ENCODE results near the gene INCENP.

Gene INCENP

GRCh38 chr11:62141111-62142042 lies 17.6 kb downstream of the INCENP start:
- no peak for DNase-seq

DNA sequence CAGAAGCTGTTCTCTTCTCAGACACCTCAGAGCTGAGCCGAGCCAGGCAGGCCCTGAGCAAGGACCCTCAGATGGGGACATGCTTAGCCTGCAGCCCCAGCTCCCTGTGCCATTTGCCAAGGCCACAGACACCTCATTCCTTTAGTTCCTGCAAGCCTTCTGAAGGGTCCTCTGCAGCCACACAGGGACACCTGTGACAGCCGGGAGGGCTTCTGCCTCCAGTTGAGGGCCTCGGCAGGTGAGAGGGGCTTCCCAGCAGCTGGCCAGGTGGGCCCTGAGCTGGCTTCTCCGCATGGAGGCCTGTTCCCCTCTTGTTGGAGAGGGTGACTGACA lies 18.2 kb downstream of the INCENP start:
- no peak for DNase-seq

DNA sequence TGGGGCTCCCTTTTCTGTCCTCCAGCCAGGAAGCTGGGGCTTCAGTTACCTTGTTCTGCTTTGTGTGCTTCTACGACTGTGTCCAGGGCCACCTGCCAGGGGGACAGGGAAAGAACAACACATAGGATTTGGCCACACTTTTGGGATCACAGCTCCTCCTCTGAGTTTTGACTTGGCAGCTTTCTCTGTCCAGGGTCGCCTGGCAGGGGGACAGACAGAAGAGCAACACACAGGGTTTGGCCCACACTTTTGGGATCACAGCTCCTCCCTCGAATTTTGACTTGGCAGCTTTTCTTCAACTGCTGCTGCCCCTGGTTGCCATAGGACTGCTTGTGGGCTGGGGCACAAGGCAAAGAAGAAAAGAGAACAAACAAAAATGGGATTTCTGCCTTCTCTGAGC lies 19.1 kb downstream of the INCENP start:
- DNase-seq: no peak

DNA sequence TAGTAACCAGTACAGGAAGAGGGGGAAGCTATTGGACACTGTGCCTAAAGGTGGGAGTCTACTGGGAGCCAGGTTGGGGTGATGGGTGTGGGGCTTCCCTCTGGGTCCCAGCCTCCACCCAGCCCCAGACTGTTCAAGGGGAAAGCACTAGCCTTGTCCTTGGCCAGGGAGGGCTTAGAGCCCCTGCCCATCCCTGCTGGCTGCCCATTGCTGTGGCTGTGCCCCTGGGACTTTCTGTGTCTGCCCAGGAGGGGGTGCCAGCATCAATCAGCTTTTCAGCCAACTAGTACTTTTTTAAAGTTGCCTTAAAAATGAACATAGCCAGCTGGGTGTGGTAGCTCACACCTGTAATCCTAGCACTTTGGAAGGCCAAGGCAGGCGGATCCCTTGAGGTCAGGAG lies 19.9 kb downstream of the INCENP start:
- no peak for DNase-seq

GRCh38 chr11:62144641-62145255 lies 20.9 kb downstream of the INCENP start:
- DNase-seq: no peak

- no peak for DNase-seq
Measured at GRCh38 chr11:62145261-62145871, 21.6 kb downstream of the INCENP start.

DNA sequence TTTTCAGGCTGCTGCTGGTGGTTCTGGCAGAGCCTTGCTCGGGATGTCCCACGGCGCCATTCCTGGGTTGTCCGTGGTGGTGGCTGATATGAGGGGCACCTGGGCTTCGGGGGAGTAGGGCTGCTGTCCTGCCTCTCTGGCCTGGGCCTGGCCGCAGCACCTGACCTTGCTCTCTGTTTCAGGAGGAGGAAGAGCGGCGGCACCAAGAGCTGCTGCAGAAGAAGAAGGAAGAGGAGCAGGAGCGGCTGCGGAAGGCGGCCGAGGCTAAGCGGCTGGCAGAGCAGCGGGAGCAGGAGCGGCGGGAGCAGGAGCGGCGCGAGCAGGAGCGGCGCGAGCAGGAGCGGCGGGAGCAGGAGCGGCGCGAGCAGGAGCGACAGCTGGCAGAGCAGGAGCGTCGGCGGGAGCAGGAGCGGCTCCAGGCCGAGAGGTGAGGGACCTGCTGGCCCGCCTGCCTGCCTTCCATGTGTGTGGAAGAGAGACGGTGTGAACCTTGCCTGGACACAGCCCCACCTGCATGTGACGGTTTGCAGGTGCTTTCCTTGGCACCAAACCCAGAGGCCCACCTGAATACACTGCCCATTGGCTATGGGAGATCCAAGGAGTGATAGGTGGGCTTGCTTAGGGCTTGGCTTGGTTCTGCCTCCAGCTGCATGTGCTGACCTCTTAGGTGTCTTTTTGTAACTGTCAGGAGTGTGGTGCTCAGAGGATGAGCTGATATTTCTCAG lies 22.8 kb downstream of the INCENP start:
- DNase-seq: no peak

DNA sequence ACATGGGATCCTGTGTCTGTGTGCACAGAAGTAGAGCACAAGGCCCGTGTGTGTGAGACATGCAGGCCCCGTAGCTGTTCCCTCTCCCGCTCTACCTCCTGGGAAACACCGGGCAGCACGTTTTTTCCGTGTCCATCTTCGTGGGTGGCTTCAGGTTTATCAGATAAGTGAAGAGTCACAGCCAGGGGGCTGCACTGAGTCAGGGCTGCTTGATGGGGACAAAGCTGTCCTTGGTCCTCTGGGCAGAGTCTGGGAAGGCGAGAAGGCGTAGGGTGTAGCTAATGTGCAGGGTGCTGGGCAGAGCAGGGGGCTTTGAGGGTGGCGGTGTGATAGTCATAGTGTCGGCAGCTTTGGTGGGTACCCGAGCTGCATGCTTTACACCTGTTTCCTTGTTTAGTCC lies 23.7 kb downstream of the INCENP start:
- no peak for DNase-seq

DNA sequence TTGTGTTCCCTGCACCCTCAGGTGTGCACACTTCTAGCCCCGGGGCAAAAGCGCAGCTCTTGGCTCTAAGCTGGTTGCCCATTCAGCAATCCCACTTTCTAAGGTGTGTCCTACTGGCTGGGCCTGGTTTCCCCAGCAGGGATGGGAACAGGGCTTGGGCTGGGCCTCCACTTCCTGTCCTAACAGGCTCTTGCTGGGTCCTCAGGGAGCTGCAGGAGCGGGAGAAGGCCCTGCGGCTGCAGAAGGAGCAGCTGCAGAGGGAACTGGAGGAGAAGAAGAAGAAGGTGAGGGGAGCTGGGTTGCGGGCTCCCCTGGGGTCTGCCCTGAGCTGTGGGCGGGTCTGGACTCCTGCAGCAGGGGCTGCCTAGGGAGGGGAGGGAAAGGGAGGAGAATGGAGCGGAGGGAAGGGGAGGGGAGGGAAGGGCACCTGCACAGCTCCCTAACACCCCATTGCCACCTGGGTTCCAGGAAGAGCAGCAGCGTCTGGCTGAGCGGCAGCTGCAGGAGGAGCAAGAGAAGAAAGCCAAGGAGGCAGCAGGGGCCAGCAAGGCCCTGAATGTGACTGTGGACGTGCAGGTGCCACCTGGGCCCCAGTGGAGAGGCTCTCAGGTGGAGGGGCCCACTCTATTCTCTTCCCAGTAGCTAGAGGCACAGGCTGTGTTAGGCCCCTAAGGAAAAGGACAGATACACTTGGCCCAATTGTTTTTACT lies 24.6 kb downstream of the INCENP start:
- DNase-seq: no peak

GRCh38 chr11:62149986-62150886 lies 26.4 kb downstream of the INCENP start:
- DNase-seq: no peak

DNA sequence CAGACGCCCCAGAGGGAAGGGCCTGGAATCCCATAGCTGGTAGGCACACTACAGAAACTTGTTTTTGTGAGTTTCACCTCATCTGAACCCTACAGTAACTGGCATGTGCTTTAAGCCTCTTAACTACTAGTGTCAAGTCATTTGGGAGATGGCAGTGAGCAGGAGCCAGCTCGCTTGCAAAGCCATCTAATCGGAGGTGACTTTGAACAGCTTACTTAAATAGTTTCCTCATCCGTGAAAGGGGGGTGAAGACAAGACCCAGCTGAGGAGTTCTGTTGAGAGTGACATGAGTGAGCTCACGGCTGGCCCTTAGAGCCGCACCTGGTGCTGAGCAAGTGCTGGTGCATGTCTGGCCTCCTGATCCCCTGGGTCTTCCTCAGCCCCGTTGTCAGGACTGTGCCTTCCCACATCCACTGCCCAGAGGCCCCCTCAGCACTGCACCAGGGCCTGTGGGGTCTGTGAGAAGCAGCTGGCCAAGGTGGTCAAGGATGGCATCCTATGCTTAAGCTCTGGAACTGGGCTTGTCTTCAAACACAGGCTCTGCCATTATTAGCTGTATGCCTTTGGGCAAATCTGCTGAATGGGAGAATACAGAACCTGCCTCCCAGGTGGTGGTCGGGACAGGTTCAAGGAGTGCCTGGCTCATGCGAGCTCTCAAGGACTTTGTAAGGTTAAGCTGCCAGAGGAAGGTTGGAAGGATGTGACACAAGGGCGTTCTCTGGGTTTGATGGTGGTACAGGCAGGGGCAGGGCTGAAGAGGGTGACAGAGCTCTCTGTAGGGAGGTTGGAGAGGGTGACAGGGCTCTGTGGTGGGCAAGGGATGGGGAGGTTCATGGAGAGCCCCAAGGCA lies 27.3 kb downstream of the INCENP start:
- DNase-seq: no peak

- no peak for DNase-seq
Measured at GRCh38 chr11:62151737-62152102, 27.9 kb downstream of the INCENP start.

GRCh38 chr11:62152245-62153086 lies 28.7 kb downstream of the INCENP start:
- DNase-seq: no peak

- DNase-seq: no peak
Measured at GRCh38 chr11:62153087-62153395, 29.2 kb downstream of the INCENP start.

GRCh38 chr11:62153617-62154016 lies 29.8 kb downstream of the INCENP start:
- no peak for DNase-seq

DNA sequence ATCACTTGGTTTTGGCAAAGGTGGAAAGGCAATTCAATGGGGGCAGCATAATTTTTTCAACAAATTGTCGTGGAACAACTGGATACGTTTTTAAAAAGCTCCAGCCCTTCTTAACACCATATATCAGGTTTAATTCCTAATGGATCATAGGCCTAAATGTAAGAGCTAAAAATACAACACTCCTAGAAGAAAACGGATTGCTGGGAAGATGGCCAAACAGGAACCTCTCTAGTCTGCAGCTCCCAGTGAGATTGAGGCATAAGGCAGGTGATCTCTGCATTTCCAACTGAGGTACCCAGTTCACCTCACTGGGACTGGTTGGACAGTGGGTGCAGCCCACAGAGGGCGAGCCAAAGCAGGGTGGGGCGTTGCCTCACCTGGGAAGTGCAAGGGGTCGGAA lies 33.8 kb downstream of the INCENP start:
- no peak for DNase-seq

GRCh38 chr11:62166371-62166770 lies 42.6 kb downstream of the INCENP start:
- no peak for DNase-seq

- no peak for DNase-seq
Measured at GRCh38 chr11:62169448-62169847, 45.6 kb downstream of the INCENP start.

DNA sequence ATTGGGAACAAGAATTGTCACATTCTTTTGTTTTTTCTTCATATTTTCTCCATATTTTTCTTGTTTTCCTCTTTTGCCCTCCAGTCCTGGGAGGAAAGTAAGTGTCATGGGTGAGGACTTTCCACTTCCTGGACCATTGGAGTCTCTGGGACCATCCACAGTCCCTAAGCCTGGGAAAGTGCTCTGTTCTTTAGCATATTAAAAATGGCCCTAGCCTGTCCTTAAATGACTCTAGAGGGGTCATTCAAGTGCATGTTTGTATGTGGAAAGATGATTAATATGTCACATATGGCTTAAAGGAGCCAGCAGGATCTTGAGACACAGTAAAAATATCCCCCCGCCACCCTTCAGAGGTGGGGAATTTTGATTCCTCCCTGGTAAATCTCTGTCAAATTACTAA lies 46.1 kb downstream of the INCENP start:
- DNase-seq: no peak

GRCh38 chr11:62171261-62171723 lies 47.5 kb downstream of the INCENP start:
- peak; percentile 80 to 85 for DNase-seq
